MM.1S (cell line): Measurements from ENCODE around the gene TRABD2B.

ENCODE experiments used
- DNase-seq: peaks from one replicate; pipeline ENCODE4 v3.0.0-alpha.2; 2015
- H2AFZ ChIP-seq: fragments of 300-600 bp; sonication (generic); 2 replicates; pipeline ENCODE4 v1.6.0; 2016; ENCODE audit warnings: antibody characterized with exemption, low read length
- H3F3A ChIP-seq: fragments of 300-600 bp; sonication (generic); 2 replicates; pipeline ENCODE4 v1.6.1; 2016; ENCODE audit warnings: mild to moderate bottlenecking, antibody characterized with exemption, low read length, moderate library complexity, mixed read lengths; ENCODE audit not compliant: insufficient read depth
- H3K27ac ChIP-seq: fragments of 300-600 bp; sonication (generic); 2 replicates; pipeline ENCODE4 v1.5.1; 2016; ENCODE audit warnings: mild to moderate bottlenecking, low read length
- H3K27me3 ChIP-seq: fragments of 300-600 bp; sonication (generic); replicated peaks from 2 replicates; pipeline ENCODE4 v1.6.0; 2016; ENCODE audit warnings: low read length; ENCODE audit not compliant: insufficient read depth
- H3K36me3 ChIP-seq: fragments of 300-600 bp; sonication (generic); replicated peaks from 2 replicates; pipeline ENCODE4 v1.6.1; 2016; ENCODE audit warnings: mild to moderate bottlenecking, low read length, mixed read lengths; ENCODE audit not compliant: insufficient read depth
- H3K4me1 ChIP-seq: fragments of 300-600 bp; sonication (generic); 2 replicates; pipeline ENCODE4 v1.6.1; 2016; ENCODE audit warnings: low read length, mixed read lengths
- H3K4me2 ChIP-seq: fragments of 300-600 bp; sonication (generic); 2 replicates; pipeline ENCODE4 v1.6.0; 2016; ENCODE audit warnings: low read depth, low read length
- H3K4me3 ChIP-seq: fragments of 300-600 bp; sonication (generic); 2 replicates; pipeline ENCODE4 v1.5.1; 2016; ENCODE audit warnings: low read length, mixed read lengths
- H3K79me2 ChIP-seq: fragments of 300-600 bp; sonication (generic); 2 replicates; pipeline ENCODE4 v1.6.1; 2016; ENCODE audit warnings: mixed run types, low read length, mixed read lengths
- H3K9ac ChIP-seq: fragments of 300-600 bp; sonication (generic); 2 replicates; pipeline ENCODE4 v1.6.1; 2016; ENCODE audit warnings: low read length, mixed read lengths
- H3K9me2 ChIP-seq: fragments of 300-600 bp; sonication (generic); replicated peaks from 2 replicates; pipeline ENCODE4 v1.6.1; 2016; ENCODE audit warnings: mild to moderate bottlenecking, low read length, mixed read lengths; ENCODE audit not compliant: insufficient read depth
- H3K9me3 ChIP-seq: fragments of 300-600 bp; sonication (generic); replicated peaks from 2 replicates; pipeline ENCODE4 v1.6.1; 2016; ENCODE audit warnings: mild to moderate bottlenecking, low read length, mixed read lengths; ENCODE audit not compliant: insufficient read depth
- H4K20me1 ChIP-seq: fragments of 300-600 bp; sonication (generic); 2 replicates; pipeline ENCODE4 v1.6.1; 2016; ENCODE audit warnings: mild to moderate bottlenecking, low read length, moderate library complexity, mixed read lengths; ENCODE audit not compliant: insufficient read depth
- CTCF ChIP-seq: fragments of 300-600 bp; sonication (generic); IDR thresholded peaks from 2 replicates; pipeline ENCODE4 v1.5.1; 2016; ENCODE audit warnings: antibody characterized with exemption, low read length, mixed read lengths
- EZH2 ChIP-seq: fragments of 300-600 bp; sonication (generic); optimal IDR thresholded peaks from 2 replicates; pipeline ENCODE3; 2017; ENCODE audit warnings: low read depth, mild to moderate bottlenecking, antibody characterized with exemption, low read length, mixed read lengths
- EZH2phosphoT487 ChIP-seq: fragments of 300-600 bp; sonication (generic); IDR thresholded peaks from 2 replicates; pipeline ENCODE4 v1.6.1; 2018; ENCODE audit warnings: antibody characterized with exemption, low read length

The TRABD2B gene

GRCh38 chr1:47785561-47786271 is 211.5 kb downstream of the TRABD2B start:
- H3K4me2 ChIP-seq, result no peak overlapping the region
- H2AFZ ChIP-seq, result no peak overlapping the region
- H3K36me3 ChIP-seq, result no peaks in the 10 kb centered on the region
- no peaks in the 10 kb centered on the region for H3K4me1 ChIP-seq
- no peak overlapping the region for H3K27ac ChIP-seq
- no peaks in the 10 kb centered on the region for H4K20me1 ChIP-seq
- H3K9me3 ChIP-seq, result no peaks in the 10 kb centered on the region
- no peaks in the 10 kb centered on the region for H3F3A ChIP-seq
- H3K27me3 ChIP-seq, result no peaks in the 10 kb centered on the region
- TF ChIP-seq CTCF, result no peak
- no peak for TF ChIP-seq EZH2phosphoT487
- no peak for TF ChIP-seq EZH2
- no peaks in the 10 kb centered on the region for H3K9me2 ChIP-seq
- DNase-seq, result no peak
- no peak overlapping the region for H3K4me3 ChIP-seq
- no peaks in the 10 kb centered on the region for H3K79me2 ChIP-seq
- no peak overlapping the region for H3K9ac ChIP-seq

- H3K27ac ChIP-seq, result no peak overlapping the region
- no peak overlapping the region for H2AFZ ChIP-seq
- H3K36me3 ChIP-seq, result no peaks in the 10 kb centered on the region
- no peaks in the 10 kb centered on the region for H4K20me1 ChIP-seq
- H3K9ac ChIP-seq, result no peak overlapping the region
- H3K9me2 ChIP-seq, result no peaks in the 10 kb centered on the region
- no peak for DNase-seq
- no peak overlapping the region for H3K4me3 ChIP-seq
- H3K4me1 ChIP-seq, result no peaks in the 10 kb centered on the region
- TF ChIP-seq CTCF, result no peak
- TF ChIP-seq EZH2phosphoT487, result no peak
- no peak for TF ChIP-seq EZH2
- H3K4me2 ChIP-seq, result no peak overlapping the region
- H3K79me2 ChIP-seq, result no peaks in the 10 kb centered on the region
- H3F3A ChIP-seq, result no peaks in the 10 kb centered on the region
- H3K27me3 ChIP-seq, result no peaks in the 10 kb centered on the region
- H3K9me3 ChIP-seq, result no peaks in the 10 kb centered on the region
Measured at GRCh38 chr1:47785118-47785517, 212.1 kb downstream of the TRABD2B start.

GRCh38 chr1:47784497-47784822 is 212.7 kb downstream of the TRABD2B start:
- H3K9ac ChIP-seq, result no peak overlapping the region
- no peaks in the 10 kb centered on the region for H3K79me2 ChIP-seq
- no peak overlapping the region for H2AFZ ChIP-seq
- H3K27ac ChIP-seq, result no peak overlapping the region
- H3K27me3 ChIP-seq, result no peaks in the 10 kb centered on the region
- H4K20me1 ChIP-seq, result no peaks in the 10 kb centered on the region
- DNase-seq, result no peak
- no peaks in the 10 kb centered on the region for H3K36me3 ChIP-seq
- H3K4me1 ChIP-seq, result no peaks in the 10 kb centered on the region
- no peaks in the 10 kb centered on the region for H3K9me3 ChIP-seq
- no peak overlapping the region for H3K4me3 ChIP-seq
- no peaks in the 10 kb centered on the region for H3K9me2 ChIP-seq
- no peaks in the 10 kb centered on the region for H3F3A ChIP-seq
- TF ChIP-seq EZH2 (no peak), EZH2phosphoT487 (no peak), CTCF (no peak)
- H3K4me2 ChIP-seq, result no peak overlapping the region
